ENCODE results near the gene OR52M1.
"Not testable (repeated sequence)": the region's sequence is repeated elsewhere in the genome, so short reads cannot be mapped to it uniquely, and the experiment has no call there.

OR52M1 gene, protein sequence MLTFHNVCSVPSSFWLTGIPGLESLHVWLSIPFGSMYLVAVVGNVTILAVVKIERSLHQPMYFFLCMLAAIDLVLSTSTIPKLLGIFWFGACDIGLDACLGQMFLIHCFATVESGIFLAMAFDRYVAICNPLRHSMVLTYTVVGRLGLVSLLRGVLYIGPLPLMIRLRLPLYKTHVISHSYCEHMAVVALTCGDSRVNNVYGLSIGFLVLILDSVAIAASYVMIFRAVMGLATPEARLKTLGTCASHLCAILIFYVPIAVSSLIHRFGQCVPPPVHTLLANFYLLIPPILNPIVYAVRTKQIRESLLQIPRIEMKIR

DNA sequence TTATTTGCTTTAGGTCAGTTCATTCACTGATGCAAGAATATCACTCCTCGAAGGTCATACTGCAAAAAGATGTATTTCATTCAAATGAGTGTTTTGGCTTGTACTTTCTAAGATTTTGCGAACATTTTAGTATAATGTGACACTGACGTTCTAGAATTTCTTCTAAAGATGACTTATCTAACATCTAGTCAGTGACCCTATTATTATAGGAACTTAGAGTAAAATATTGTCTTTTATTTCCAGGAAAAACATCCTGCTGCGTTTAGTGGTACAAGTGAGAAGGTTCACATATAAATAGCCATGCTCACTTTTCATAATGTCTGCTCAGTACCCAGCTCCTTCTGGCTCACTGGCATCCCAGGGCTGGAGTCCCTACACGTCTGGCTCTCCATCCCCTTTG is at the start of gene OR52M1:
TSS of gene OR52M1 (plus strand) at position 301 of the 400 bp plus-strand sequence. CDS start at position 301, 0 bp downstream.
- DNase-seq = no peak

DNA sequence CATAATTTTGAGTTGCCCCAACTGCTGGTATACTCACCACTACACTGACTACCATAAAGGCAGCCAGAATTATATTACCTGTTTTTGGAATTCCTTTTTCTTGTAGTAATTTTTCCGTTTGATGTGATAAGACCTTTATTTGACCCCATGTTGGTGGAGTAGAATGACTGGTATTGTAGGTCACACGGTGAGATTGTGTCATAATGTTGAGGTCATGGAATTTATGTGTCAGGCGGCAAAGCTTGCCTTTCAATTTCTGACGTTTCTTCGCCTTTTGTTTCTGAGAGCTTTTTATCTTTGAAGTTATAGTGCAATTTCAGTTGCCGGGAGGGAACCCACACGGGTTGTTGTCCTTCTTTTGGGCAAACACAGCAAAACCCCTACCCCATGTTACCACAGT is 49.5 kb upstream of the OR52M1 start:
- no peak for DNase-seq

DNA sequence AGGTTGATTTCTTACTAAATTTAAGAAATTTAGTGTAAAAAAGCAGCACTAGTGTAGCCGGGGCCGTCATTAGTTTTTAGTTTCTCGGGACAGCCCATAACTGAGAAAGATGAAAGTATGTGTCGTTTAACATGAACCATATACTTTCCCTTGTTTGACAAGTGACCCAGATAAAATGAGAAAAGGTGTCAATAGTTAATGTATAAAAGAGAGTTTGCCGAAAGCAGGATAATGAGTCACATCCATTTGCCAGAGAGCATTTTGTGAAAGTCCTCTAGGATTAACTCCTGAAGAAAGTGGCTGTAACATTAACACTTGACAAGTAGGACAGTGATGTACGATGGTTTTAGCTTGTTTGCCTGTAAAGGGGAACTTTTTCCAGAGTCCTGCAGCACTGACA is 49.0 kb upstream of the OR52M1 start:
- DNase-seq = no peak

DNA sequence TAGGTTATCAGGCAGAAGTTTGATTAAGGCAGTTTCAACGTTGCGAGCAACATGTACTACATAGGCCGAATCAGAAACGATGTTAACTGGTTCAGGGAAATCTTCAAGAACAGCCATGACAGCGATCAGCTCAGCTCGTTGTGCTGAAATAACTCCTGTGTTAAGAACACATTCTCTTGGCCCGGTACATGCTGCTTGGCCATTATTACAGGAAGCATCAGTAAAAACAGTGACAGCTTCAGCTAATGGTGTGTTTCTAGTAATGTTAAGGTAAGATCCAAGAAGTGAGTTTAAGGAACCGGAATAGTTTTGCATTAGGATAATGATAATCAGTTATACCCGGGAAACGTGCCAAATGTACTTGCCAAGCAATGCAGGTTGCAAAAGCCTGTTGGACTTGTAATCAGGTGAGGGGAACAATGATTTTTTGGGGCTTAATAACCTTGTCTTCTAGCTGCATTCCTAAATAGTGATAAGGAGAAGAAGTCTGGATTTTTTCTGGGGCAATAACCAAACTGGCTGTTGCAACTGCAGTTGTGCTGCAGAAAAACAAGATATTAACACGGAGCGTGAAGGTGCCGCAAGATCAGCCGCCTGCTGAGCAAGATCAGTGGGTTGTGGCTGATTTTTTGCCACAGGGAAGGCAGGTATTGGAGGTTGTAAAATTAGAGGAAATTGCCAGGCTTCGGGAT is 48.3 kb upstream of the OR52M1 start:
- DNase-seq = no peak

DNA sequence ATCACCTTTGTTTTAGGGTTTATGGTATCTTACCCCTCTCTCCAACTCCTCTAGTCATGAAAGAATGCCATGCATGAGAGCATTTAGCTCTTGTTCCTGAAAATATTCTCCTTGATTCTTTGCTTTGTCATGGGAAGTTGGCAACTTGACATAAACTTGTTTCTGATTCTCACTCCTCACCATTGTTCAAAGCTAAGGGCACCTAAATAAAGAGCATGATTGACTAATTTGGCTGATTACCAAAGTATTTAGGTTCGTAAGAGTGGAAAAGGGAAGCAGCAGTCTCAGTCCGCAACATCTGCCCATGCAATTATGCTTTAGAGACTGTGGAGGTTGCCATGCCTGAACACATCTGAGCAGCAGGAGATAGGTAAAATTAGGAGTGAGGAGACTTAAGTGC is 36.1 kb upstream of the OR52M1 start:
- DNase-seq = no peak

DNA sequence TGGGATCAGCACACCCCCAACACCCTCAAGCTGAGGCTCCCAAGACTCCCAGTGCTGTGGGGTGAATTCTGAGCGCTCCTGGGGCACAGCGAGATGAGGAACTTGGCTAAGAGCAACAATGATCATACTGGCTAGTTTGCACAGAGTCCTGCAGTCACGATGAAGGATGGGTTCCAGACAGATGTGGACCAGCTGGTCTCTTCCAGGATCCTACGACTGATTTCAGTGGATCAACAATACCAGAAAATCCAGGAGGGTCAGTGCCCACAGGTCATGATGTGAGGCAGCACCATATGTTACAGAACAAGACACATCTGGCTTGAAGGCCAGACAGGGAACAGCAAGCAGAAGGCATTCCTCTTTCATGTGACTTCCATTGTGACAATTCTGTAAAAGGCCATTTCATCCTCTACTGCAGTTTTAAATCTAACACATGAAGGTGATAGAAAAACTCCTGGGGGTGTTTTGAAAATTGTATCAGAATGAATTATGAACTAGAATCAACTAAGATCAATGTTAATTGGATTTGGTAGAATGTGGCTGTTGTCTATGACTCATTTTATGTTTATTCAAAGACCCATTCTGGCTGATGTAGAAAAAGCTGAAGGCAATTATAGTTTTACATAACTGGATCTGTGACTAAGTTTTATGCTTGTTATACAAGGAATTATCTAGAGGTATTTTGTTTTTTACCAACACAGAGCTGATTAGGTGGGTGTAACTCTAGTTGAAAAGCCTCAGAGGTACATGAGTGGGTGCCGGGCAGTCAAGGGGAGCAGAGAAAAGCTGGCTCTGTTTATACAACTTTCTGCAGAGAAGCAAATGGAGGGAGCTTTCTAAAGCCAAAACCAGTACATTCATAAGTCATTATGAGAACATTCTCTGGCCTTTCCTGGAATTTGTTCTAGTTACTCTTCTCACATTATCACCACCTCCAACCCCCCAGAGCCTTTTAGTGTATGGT is 33.4 kb upstream of the OR52M1 start:
- no peak for DNase-seq

DNA sequence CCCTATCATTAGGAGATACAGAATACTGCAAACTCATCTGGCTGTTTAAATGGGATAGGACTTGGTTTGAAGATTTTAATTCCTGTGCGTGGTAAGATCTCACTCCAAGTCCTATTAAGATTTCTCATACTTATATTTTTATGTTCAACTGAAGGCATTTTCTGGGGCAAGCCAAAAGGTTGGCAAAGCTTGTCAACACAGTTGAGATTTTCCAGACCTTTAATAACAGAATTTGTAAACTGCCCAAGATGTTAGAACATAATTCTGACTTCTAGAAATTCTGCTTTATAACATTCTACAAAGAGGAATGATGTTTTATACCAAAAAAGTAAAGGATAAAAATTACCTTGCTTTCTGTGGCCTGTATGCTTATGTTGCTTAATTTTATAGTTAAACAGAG is 30.8 kb upstream of the OR52M1 start:
- no peak for DNase-seq

DNA sequence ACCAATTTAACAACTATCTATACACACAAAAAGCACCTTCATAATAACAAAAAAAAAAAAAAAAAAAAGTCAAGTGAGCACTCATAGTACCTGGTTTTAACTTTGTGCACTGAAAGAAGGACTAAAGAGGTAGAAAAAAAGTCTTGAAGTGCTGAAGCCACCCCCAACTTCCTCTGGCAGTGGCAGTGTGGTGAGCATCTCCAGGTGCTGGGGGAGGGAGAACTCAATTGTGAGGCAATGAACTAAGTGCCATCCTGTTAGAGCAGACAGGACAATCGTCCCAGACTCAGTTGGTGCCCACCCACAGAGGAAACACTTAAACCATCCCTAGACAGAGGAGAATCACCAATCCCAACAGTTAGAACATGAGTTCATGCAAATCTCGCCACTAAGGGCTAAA is 22.7 kb upstream of the OR52M1 start:
- DNase-seq = no peak

DNA sequence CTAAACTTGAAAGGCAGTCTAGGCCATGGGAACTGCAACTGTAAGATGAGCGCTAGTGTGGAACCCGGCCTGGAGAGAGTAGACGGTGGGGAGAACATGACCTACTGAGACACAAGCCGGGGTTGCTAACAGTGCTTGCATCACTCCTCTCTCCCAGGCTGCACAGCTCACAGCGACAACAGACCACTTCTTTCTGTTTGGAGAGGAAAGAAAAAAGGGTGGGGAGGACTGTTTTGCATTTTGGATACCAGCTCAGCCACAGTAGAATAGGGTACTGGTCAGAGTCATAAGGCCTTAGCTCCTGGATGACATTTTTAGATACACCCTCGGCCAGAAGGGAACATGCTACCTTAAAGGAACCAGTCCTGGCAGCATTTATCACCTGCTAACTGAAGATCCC is 22.2 kb upstream of the OR52M1 start:
- DNase-seq = no peak

DNA sequence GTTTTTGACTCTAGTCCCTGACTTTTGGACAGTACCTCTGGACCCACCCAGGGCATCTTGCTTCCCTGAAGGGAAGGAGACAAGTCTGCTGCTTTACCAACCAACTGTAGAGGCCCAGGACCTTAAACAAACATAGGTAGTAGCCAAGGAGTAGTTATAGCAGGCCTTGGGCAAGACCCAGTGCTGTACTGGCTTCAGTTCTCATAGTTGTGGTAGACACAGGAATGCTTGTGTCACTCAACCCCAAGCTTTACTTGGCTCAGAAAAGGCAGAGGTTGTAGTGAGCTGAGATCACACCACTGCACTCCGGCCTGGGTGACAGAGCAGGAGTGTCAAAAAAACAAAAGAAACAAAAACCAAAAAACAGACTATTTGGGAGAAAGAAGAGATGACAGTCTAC is 21.3 kb upstream of the OR52M1 start:
- DNase-seq = no peak

DNA sequence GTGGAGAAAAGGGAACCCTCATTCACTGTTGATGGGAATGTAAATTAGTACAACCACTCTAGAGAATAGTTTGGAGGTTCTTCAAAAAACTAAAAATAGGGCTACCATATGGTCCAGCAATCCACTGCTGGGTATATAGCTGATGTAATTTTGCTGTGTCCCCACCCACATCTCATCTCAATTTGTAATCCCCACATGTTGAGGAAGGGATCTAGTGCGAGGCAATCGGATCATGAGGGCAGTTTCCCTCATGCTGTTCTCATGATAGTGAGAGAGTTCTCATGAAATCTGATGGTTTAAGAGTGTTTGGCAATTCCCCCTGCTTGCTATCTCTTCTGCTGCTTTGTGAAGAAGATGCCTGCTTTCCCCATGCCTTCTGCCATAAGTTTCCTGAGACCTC is 17.1 kb upstream of the OR52M1 start:
- DNase-seq = no peak

DNA sequence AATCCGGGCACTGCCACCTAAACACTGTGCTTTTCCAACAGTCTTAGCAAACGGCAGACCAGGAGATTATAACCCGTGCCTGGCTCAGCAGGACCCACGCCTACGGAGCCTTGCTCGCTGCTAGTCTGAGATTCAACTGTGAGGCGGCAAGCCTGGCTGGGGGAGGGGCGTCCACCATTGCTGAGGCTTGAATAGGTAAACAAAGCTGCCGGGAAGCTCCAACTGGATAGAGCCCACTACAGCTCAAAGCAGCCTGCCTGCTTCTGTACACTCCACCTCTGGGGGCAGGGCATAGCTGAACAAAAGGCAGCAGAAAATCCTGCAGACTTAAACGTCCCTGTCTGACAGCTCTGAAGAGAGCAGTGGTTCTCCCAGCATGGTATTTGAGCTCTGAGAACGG is 13.3 kb upstream of the OR52M1 start:
- not testable (repeated sequence) for DNase-seq

DNA sequence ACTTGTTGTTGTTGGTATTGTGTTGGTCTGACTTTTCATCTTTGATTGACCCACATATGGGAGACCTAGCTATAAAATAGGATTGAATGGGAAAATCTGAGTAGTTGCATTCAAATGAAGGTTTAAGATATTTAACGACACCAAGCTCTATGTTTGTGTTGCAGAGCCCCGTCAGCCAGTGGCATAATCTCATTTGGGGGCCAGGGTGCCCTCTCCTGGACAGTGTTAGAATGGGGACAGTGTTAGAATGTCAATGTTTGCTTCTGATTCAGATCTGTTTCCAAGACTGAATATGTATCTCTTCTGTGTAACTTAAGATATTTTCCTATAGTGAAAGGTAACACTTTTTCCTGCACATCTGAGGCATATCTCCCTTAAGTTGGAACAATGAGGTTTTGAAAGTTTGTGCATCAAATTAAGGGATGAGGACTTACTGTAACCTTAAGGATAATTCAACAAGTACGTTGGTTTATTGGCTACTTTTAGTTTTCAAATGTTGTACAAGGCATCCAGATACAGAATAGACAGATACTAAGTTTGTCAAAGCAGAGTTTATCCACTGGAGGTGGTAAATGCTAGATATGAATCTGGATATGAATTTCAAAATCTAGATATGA is 5.3 kb upstream of the OR52M1 start:
- peak; percentile 64 for DNase-seq

DNA sequence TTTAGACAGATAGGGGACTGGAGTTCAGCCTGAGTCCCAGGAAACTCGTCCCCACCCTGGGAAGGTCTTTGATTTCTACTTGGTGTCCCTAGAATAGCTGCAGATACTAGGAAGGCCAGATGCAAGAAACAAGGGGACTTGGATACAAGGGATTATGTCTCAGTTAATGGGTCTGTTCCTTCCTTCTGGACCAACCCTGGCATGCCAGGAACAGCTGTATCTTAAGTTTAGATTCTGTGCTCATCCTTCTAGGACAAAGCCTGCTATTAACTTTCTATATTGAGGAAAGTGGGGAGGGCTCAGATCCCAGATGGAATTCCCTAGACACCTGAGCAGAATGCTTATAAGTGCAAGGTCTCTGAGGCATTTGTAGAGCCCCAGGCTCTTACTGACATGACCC is 3.9 kb upstream of the OR52M1 start:
- DNase-seq = no peak

DNA sequence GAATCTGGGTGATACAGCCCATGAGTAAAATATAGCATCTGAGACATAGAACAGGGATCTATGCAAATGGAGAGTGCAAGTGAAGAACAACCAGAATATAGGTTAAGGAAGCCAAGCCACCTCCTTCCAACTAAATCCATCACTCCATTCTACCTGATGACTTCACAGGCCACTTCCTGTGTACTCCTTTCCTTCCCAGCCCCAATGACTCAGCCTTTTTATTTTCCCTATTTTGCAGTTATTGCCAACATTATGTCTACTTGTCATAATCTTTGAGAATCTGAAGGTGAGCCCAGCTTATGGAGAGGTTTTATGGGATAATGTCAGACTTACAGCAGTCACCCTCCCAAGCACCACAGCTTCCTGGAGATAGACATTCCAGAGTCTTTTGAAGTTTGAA is 1.4 kb upstream of the OR52M1 start:
- DNase-seq = no peak

DNA sequence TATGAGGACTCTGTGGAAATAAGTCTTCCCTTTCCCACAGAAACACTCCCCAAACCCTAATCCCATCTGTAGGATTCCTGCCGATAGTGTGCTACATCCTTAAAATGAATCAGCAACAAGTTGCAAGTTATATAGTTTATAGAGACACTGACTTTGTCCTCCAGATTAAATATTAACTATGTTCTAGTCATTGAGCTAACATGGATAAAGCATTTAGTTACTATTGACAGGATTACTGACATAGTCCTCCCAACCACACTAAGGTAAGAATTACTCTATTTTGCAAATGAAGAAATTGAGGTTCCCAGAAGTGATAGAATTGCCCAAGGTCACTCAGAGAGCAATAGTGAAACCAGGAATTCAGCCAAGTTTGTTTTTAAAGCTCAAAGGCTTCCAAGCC is 1.9 kb downstream of the OR52M1 start:
- no peak for DNase-seq

DNA sequence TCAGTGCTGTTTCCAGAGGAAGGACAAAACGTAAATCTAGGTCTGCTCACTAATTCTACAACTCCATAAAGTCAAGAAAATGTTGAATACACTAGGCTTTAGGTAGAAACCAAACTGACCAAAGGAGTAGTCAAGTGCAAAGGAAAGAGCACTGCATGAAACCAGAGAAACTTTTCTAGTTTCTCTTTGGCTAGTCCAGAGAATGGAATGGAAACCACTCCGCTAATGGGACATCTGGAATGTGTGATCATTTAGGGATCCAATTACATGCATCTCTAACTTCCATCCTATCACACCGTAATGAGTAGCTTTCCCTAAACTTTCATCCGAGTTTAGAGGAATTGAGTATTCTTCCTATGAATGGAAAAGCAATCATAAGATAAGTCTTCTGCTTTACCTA is 2.4 kb downstream of the OR52M1 start:
- no peak for DNase-seq

DNA sequence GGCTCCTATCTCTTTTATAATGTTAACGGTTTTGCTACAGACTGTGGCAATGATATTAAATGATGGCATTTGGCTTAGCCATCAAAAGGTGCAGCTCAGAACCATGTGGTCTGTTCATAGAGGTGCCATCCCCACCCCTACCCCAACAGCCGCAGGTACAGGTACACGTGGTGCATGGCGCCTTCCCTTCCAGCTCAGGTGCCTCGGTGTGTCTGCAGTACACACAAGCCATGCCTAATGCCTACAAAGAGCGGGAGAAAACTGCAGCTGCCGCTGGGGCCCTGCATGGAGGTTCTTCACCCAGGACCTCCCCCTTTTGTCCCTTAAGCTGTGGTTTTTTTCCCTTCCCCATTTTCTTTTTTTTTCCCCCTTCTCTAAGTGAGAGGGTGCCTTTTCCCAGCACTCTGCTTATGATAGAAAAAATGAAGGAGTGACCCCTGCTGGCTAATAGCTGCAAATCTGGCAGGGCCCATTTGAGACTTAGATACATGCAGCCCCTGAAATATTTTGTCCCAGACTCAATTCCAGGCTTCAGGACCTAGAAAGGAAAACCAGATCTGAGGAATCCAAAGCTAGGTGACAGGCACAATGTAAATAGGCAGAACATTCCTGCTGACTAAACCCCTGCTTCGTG is 6.5 kb downstream of the OR52M1 start:
- DNase-seq = no peak

DNA sequence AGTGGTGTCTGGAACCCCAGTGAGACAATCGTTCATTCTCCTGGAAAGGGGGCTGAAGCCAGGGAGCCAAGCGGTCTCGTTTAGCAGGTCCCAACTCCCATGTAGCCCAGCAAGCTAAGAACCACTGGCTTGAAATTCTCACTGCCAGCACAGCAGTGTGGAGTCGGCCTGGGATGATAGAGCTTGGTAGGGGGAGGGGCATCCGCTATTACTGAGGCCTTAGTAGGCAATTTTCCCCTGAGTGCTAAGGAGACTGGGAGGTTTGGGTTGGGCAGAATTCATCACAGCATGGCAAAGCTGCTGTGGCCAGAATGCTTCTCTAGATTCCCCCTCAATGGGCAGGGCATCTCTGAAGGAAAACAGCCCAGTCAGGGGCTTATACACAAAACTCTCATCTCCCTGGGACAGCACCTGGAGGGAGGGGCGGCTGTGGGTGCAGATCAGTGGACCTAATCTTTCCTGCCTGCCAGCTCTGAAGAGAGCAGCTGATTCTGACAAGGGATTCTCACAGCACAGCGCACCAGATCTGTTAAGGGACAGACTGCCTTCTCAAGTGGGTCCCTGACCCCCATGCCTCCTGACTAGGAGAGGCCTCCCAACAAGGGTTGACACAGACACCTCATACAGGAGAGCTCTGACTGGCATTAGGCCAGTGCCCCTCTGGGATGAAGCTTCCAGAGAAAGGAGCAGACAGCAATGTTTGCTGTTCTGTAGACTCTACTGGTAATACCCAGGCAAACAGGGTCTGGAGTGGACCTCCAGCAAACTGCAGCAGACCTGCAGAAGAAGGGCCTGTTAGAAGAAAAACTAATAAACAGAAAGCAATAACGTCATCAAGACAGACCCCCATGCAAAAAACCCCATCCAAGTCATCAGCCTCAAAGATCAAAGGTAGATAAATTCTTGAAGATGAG is 14.8 kb downstream of the OR52M1 start:
- peak; percentile 56 for DNase-seq

DNA sequence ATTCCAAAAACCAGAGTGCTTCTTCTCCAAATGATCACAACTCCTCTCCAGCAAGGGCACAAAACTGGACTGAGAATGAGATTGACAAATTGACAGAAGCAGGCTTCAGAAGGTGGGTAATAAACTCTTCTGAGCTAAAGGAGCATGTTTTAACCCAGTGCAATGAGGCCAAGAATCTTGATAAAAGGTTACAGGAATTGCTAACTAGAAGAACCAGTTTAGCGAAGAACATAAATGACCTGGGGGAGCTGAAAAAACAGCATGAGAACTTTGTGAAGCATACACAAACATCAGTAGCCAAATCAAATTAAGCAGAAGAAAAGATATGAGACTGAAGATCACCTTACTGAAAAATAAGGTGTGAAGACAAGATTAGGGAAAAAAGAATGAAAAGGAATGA is 15.5 kb downstream of the OR52M1 start:
- no peak for DNase-seq

DNA sequence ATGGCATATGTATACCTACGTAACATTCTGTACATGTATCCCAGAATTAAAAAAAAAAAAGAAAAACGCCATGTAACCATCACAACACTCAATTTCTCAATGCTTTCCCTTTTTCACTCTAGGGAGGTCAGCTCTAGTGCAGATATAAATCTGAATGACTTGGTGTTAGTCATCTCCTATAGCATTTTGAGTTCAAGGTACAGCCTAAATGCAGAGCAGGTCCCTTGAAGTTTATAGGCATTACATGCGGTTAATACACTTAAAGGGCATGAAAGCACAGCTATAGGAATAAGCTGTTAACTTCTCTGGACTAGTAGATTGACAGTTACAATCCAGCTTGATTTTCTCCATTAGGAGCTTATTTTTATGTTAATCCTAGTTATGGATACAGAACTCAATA is 20.4 kb downstream of the OR52M1 start:
- DNase-seq = no peak

DNA sequence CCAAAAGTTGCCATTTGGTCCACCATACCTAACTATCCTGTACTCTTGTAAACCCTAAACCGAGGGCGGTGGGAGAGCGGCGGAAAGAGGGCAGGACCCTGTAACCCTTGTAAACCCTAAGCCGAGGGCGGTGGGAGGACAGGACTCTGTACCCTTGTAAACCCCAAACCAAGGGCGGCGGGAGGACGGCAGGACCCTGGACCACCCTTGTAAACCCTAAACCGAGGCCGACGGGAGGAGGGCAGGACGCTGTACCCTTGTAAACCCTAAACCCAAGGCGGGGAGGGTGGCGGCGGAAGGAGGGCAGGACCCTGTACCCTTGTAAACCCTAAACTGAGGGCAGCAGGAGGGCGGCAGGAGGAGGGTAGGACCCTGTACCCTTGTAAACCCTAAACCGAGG is 24.1 kb downstream of the OR52M1 start:
- no peak for DNase-seq

Data from islet precursor cell (in vitro differentiated cells).